GM12878 (cell line): Measurements from ENCODE around the gene OPN4. TPM values are rescaled to one million over a fixed set of nuclear protein-coding genes. Genes with fewer than 3 reads are reported as not detected.

Experiments
- ATAC-seq: fragments of 200-7000 bp; cut with Tn5 transposase; 3 replicates; pipeline ENCODE4 v1.9.1; 2020; ENCODE audit warnings: mild to moderate bottlenecking, moderate library complexity
- BruUV-seq: library from RNA; stranded (reverse); fragments of 400-500 nt; replicated peaks from 2 replicates; lab custom pipeline; 2021; lab: Mats Ljungman, UMichigan
- CTCF ChIA-PET: fragments of 300-600 bp; sonication (Branson Sonifier 250); formaldehyde crosslinking; extraction: SDS; loops from one replicate; lab custom pipeline; 2021; ENCODE audit warnings: inconsistent platforms; lab: Yijun Ruan, JAX
- POLR2A ChIA-PET: fragments of 350-600 bp; formaldehyde crosslinking; extraction: SDS; loops from one replicate; lab custom pipeline; 2021; ENCODE audit warnings: inconsistent platforms; lab: Charles Lee
- RAD21 ChIA-PET: fragments of 300-600 bp; sonication (Branson Sonifier 250); formaldehyde crosslinking; loops from one replicate; lab custom pipeline; 2023; ENCODE audit warnings: antibody characterized with exemption; ENCODE audit not compliant: unreplicated experiment; lab: Charles Lee
- SMC1A ChIA-PET: fragments of 300-600 bp; sonication (Branson Sonifier 250); formaldehyde crosslinking; loops from one replicate; lab custom pipeline; 2023; ENCODE audit not compliant: unreplicated experiment, uncharacterized antibody; lab: Charles Lee
- DNase-seq: peaks from one replicate; pipeline ENCODE4 v3.0.0-alpha.2; 2011; ENCODE audit warnings: low read depth, low spot score
- FAIRE-seq: peaks from 3 replicates; lab custom pipeline; 2011; peaks lifted over from hg19 to GRCh38; lab: Jason Lieb, UNC
- H2AFZ ChIP-seq: 2 replicates; pipeline ENCODE4 v1.6.0; 2011; ENCODE audit warnings: low read depth, low read length, control low read depth; ENCODE audit not compliant: control insufficient read depth
- H3K27ac ChIP-seq: 2 replicates; pipeline ENCODE4 v1.5.1; 2011; ENCODE audit warnings: control low read depth; ENCODE audit not compliant: control insufficient read depth, insufficient read depth
- H3K27me3 ChIP-seq, 2 experiments: replicated peaks in 1 of 2; 2 replicates each; pipeline versions ENCODE4 v1.6.0 to v1.6.1; 2011; ENCODE audit warnings: low read length in 1 of 2; ENCODE audit not compliant: control insufficient read depth in 2 of 2, insufficient read depth in 2 of 2
- H3K36me3 ChIP-seq, 2 experiments: 2 replicates each; pipeline ENCODE4 v1.5.1; 2011; ENCODE audit warnings: low read length in 1 of 2; ENCODE audit not compliant: control insufficient read depth in 2 of 2, insufficient read depth in 2 of 2
- H3K4me1 ChIP-seq: 2 replicates; pipeline ENCODE4 v1.6.1; 2011; ENCODE audit warnings: mild to moderate bottlenecking, low read length, moderate library complexity, mixed read lengths; ENCODE audit not compliant: control insufficient read depth, insufficient read depth
- H3K4me2 ChIP-seq: 2 replicates; pipeline ENCODE4 v1.6.0; 2011; ENCODE audit warnings: control low read depth; ENCODE audit not compliant: control insufficient read depth, insufficient read depth
- H3K4me3 ChIP-seq: fragments of 200-600 bp; sonication (generic); 2 replicates; pipeline ENCODE4 v1.5.1; 2016
- H3K79me2 ChIP-seq: 2 replicates; pipeline ENCODE4 v1.6.0; 2011; ENCODE audit warnings: low read length; ENCODE audit not compliant: control insufficient read depth, insufficient read depth
- H3K9ac ChIP-seq: 2 replicates; pipeline ENCODE4 v1.8.0; 2011; ENCODE audit warnings: low read length, control low read depth, mixed read lengths; ENCODE audit not compliant: control insufficient read depth, insufficient read depth
- H3K9me3 ChIP-seq: replicated peaks from 3 replicates; pipeline ENCODE4 v1.5.1; 2011; ENCODE audit warnings: mild to moderate bottlenecking, low read length; ENCODE audit not compliant: control insufficient read depth, insufficient read depth
- H4K20me1 ChIP-seq: 2 replicates; pipeline ENCODE4 v1.6.0; 2011; ENCODE audit not compliant: control insufficient read depth, insufficient read depth
- GATAD2B ChIP-seq: fragments of 450-650 bp; conservative IDR thresholded peaks from 2 replicates; pipeline ENCODE4 v1.6.1; 2017; ENCODE audit warnings: low read depth, mild to moderate bottlenecking, moderate library complexity
- IRF4 ChIP-seq: IDR thresholded peaks from 2 replicates; pipeline ENCODE4 v1.6.1; 2011; ENCODE audit warnings: low read depth, low read length
- KDM1A ChIP-seq: fragments of 200-600 bp; sonication (generic); IDR thresholded peaks from 2 replicates; pipeline ENCODE4 v1.6.1; 2016; ENCODE audit warnings: borderline replicate concordance
- PML ChIP-seq: IDR thresholded peaks from 2 replicates; pipeline ENCODE4 v1.6.1; 2012; ENCODE audit warnings: low read length, inconsistent platforms
- POLR2A ChIP-seq: IDR thresholded peaks from 2 replicates; pipeline ENCODE4 v1.6.1; 2011; ENCODE audit warnings: low read depth, mild to moderate bottlenecking, low read length
- POU2F2 ChIP-seq: IDR thresholded peaks from 3 replicates; pipeline ENCODE4 v1.6.1; 2011; ENCODE audit warnings: low read depth, mild to moderate bottlenecking, low read length, borderline replicate concordance
- RAD21 ChIP-seq: IDR thresholded peaks from 2 replicates; pipeline ENCODE4 v1.6.1; 2011; ENCODE audit warnings: mild to moderate bottlenecking, low read depth, low read length, moderate library complexity; ENCODE audit not compliant: insufficient read depth
- RFX5 ChIP-seq: IDR thresholded peaks from 2 replicates; pipeline ENCODE4 v1.6.1; 2011; ENCODE audit warnings: low read depth, low read length, improper control_type of control experiment
- RUNX3 ChIP-seq: IDR thresholded peaks from 2 replicates; pipeline ENCODE4 v1.6.1; 2012; ENCODE audit warnings: low read length, inconsistent platforms
- SIN3A ChIP-seq: IDR thresholded peaks from 2 replicates; pipeline ENCODE4 v1.6.1; 2012; ENCODE audit warnings: low read depth, low read length, improper control_type of control experiment
- SMARCA5 ChIP-seq: fragments of 450-650 bp; IDR thresholded peaks from 2 replicates; pipeline ENCODE4 v1.6.1; 2017; ENCODE audit warnings: mild to moderate bottlenecking
- SP1 ChIP-seq: IDR thresholded peaks from one replicate; pipeline ENCODE4 v1.6.1; 2011; ENCODE audit warnings: low read depth, low read length
- TARDBP ChIP-seq: IDR thresholded peaks from 2 replicates; pipeline ENCODE4 v1.6.1; 2016; ENCODE audit warnings: borderline replicate concordance
- ZNF217 ChIP-seq: fragments of 450-650 bp; IDR thresholded peaks from 2 replicates; pipeline ENCODE4 v1.6.1; 2017; ENCODE audit warnings: antibody characterized with exemption, mild to moderate bottlenecking
- WGBS: methylation state at CpG from one replicate; pipeline ENCODE4 v1.1.6; 2016; ENCODE audit warnings: low lambda C conversion rate; ENCODE audit not compliant: insufficient replicate concordance, insufficient coverage; ENCODE audit errors: missing lambda C conversion rate; 5-methylcytosine and 5-hydroxymethylcytosine counted together
- in situ Hi-C: fragments of 300-500 bp; cut with MboI; formaldehyde crosslinking; loops from 9 replicates; pipeline ENCODE4 v1.14.3; 2018; ENCODE audit warnings: mixed read lengths
- intact Hi-C: fragments of 100-400 bp; cut with micrococcal nuclease; formaldehyde crosslinking; loops from one replicate; pipeline ENCODE4 v1.14.2; 2022; ENCODE audit not compliant: unreplicated experiment
- polyA plus RNA-seq, 11 experiments: library from polyadenylated mRNA; depleted of rRNA in 4 of 11; unstranded in 6 of 11; stranded (reverse) in 5 of 11; fragments of >200 nt; fragmentation: Nextera tagmentation in 4 of 11; fragmentation: Illumina TruSeq in 1 of 11; extraction: Ambion mirVana in 4 of 11; extraction: Trizol in 1 of 11; gene quantifications; 1 replicate in 1 of 11; 2 replicates in 10 of 11; pipeline versions ENCODE4 v1.2.1 to v1.2.3, GENCODE V29; 2011 to 2016; ENCODE audit warnings: inconsistent platforms in 2 of 11, missing spikeins in 2 of 11, low read depth in 1 of 11
- total RNA-seq, 4 experiments: library from RNA; depleted of rRNA in 3 of 4; stranded (reverse); fragments of >200 nt in 3 of 4; fragmentation: Illumina TruSeq in 1 of 4; extraction: Trizol in 1 of 4; gene quantifications; 2 replicates each; pipeline versions ENCODE4 v1.2.1 to v1.2.3, GENCODE V29; 2013 to 2021
- TF ChIP-seq, protein P1 (sequence below): fragments of 450-650 bp; IDR thresholded peaks from 2 replicates; pipeline ENCODE4 v1.6.1; 2017; ENCODE audit warnings: low read depth, mild to moderate bottlenecking, moderate library complexity
- TF ChIP-seq, protein P2 (sequence below): fragments of 450-650 bp; IDR thresholded peaks from 2 replicates; pipeline ENCODE4 v1.6.1; 2017; ENCODE audit warnings: mild to moderate bottlenecking, moderate library complexity
- TF ChIP-seq, protein P3 (sequence below): fragments of 450-650 bp; formaldehyde crosslinking; IDR thresholded peaks from 2 replicates; pipeline ENCODE4 v1.4.0; 2022; ENCODE audit warnings: mild to moderate bottlenecking, moderate library complexity

The OPN4 gene
- total and polyA plus RNA-seq, 10 of the 15 experiments (the other 5 are each of a cell fraction or from before 2014, with no cell fraction given) = not detected

DNA sequence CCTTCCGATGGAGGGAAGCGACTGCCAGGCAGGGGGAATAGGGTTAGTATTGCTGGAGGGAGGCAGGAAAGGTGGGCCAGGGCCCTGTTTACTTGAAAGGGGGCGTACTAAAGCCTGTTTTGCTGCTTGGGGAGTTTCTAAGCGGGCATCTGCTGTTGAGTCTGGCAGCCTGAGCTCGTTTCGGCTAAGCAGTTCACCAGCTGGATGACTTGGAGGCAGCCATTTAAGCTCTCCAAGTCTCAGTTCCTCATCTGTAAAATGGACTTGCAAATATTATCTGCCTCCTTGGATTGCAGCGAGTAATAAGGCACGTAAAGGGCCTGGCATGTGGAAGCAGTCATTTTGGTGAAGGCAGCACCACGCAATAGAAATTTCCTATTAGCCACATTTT, 58.0 kb downstream of the OPN4 start:
- Histone ChIP-seq H3K4me1 (peaks cover 4% of the 10 kb centered on the region; the same call in 1 of the 2 replicates), H3K9me3 (no peaks in the 10 kb centered on the region), H3K4me2 (peak overlapping the region; percentile 91), H3K79me2 (no peaks in the 10 kb centered on the region), H3K9ac (peak overlapping the region; percentile 91), H3K27me3 (no peaks in the 10 kb centered on the region), H4K20me1 (no peaks in the 10 kb centered on the region), H3K4me3 (peak overlapping the region; percentile 92), H2AFZ (peak overlapping the region; percentile 80), H3K27ac (peak overlapping the region; percentile 73), H3K36me3 (no peaks in the 10 kb centered on the region)
- 7% methylated on average over 9 of the region's 9 CpGs for WGBS
- TSS peak; percentile 86 for BruUV-seq
- intact Hi-C loops (loop anchor here (10.0 kb wide), 1 partner anchor 82 kb away; no protein-coding TSS in a partner anchor), in situ Hi-C loops (no loop called here)
- DNase-seq (peak; percentile 43), FAIRE-seq (no peak), ATAC-seq (peak; percentile 65)
- ChIA-PET SMC1A (interaction anchor here (0.7 to 1.6 kb wide), 16 partner anchors 8 to 189 kb away, joined by 3 to 9 read pairs (median 3); partner anchors contain the start of gene BMPR1A), RAD21 (interaction anchor here (0.6 to 2.3 kb wide), 12 partner anchors 16 to 381 kb away, joined by 3 to 16 read pairs (median 3); partner anchors contain the start of gene BMPR1A), CTCF (interaction anchor here (0.7 to 2.8 kb wide), 14 partner anchors 16 to 313 kb away, joined by 3 to 24 read pairs (median 4); no protein-coding TSS in a partner anchor), POLR2A (interaction anchor here (0.6 to 1.8 kb wide), 10 partner anchors 45 to 254 kb away, joined by 3 to 13 read pairs (median 3); partner anchors contain the start of gene BMPR1A)
- TF ChIP-seq, protein P1, sequence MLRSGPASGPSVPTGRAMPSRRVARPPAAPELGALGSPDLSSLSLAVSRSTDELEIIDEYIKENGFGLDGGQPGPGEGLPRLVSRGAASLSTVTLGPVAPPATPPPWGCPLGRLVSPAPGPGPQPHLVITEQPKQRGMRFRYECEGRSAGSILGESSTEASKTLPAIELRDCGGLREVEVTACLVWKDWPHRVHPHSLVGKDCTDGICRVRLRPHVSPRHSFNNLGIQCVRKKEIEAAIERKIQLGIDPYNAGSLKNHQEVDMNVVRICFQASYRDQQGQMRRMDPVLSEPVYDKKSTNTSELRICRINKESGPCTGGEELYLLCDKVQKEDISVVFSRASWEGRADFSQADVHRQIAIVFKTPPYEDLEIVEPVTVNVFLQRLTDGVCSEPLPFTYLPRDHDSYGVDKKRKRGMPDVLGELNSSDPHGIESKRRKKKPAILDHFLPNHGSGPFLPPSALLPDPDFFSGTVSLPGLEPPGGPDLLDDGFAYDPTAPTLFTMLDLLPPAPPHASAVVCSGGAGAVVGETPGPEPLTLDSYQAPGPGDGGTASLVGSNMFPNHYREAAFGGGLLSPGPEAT = peak; percentile 55; the same call in 1 of the 2 replicates
- TF ChIP-seq POU2F2 (peak; percentile 21; the same call in 2 of the 3 replicates), SP1 (no peak), TARDBP (no peak), RAD21 (0 out of 2 replicates have a peak, but pooled peaks have one; percentile 10), GATAD2B (no peak), RFX5 (no peak), SMARCA5 (peak; percentile 76), PML (0 out of 2 replicates have a peak, but pooled peaks have one; percentile 16), KDM1A (0 out of 2 replicates have a peak, but pooled peaks have one; percentile 33), POLR2A (peak; percentile 22; the same call in 1 of the 2 replicates), ZNF217 (peak; percentile 87), IRF4 (peak; percentile 43; the same call in 1 of the 2 replicates), RUNX3 (peak; percentile 26; the same call in 1 of the 2 replicates), SIN3A (0 out of 2 replicates have a peak, but pooled peaks have one; percentile 19)
- TF ChIP-seq, protein P2, sequence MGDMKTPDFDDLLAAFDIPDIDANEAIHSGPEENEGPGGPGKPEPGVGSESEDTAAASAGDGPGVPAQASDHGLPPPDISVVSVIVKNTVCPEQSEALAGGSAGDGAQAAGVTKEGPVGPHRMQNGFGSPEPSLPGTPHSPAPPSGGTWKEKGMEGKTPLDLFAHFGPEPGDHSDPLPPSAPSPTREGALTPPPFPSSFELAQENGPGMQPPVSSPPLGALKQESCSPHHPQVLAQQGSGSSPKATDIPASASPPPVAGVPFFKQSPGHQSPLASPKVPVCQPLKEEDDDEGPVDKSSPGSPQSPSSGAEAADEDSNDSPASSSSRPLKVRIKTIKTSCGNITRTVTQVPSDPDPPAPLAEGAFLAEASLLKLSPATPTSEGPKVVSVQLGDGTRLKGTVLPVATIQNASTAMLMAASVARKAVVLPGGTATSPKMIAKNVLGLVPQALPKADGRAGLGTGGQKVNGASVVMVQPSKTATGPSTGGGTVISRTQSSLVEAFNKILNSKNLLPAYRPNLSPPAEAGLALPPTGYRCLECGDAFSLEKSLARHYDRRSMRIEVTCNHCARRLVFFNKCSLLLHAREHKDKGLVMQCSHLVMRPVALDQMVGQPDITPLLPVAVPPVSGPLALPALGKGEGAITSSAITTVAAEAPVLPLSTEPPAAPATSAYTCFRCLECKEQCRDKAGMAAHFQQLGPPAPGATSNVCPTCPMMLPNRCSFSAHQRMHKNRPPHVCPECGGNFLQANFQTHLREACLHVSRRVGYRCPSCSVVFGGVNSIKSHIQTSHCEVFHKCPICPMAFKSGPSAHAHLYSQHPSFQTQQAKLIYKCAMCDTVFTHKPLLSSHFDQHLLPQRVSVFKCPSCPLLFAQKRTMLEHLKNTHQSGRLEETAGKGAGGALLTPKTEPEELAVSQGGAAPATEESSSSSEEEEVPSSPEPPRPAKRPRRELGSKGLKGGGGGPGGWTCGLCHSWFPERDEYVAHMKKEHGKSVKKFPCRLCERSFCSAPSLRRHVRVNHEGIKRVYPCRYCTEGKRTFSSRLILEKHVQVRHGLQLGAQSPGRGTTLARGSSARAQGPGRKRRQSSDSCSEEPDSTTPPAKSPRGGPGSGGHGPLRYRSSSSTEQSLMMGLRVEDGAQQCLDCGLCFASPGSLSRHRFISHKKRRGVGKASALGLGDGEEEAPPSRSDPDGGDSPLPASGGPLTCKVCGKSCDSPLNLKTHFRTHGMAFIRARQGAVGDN = peak; percentile 28; the same call in 1 of the 2 replicates
- TF ChIP-seq, protein P3, sequence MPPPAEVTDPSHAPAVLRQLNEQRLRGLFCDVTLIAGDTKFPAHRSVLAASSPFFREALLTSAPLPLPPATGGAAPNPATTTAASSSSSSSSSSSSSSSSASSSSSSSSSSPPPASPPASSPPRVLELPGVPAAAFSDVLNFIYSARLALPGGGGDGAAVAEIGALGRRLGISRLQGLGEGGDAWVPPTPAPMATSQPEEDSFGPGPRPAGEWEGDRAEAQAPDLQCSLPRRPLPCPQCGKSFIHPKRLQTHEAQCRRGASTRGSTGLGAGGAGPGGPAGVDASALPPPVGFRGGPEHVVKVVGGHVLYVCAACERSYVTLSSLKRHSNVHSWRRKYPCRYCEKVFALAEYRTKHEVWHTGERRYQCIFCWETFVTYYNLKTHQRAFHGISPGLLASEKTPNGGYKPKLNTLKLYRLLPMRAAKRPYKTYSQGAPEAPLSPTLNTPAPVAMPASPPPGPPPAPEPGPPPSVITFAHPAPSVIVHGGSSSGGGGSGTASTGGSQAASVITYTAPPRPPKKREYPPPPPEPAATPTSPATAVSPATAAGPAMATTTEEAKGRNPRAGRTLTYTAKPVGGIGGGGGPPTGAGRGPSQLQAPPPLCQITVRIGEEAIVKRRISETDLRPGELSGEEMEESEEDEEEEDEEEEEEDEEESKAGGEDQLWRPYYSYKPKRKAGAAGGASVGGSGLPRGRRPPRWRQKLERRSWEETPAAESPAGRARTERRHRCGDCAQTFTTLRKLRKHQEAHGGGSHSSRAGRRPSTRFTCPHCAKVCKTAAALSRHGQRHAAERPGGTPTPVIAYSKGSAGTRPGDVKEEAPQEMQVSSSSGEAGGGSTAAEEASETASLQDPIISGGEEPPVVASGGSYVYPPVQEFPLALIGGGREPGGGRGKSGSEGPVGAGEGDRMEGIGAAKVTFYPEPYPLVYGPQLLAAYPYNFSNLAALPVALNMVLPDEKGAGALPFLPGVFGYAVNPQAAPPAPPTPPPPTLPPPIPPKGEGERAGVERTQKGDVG (CRISPR knock-in tag) = no peak
